ENCODE measurements around the gene KCNH2. TPM values are rescaled to one million over a fixed set of nuclear protein-coding genes. Genes with fewer than 3 reads are reported as not detected.

KCNH2 gene
- total RNA-seq, 4 donors from 2014 or later, result 0.12 to 0.56 (median 0.47) TPM

GRCh38 chr7:150919160-150919559 lies 59.0 kb downstream of the KCNH2 start:
- DNase-seq (ENCODE audit: low spot score), result no peak
- no peak for ATAC-seq (ENCODE audit: low FRiP score)
- TF ChIP-seq CTCF (IDR thresholded peaks at IDR 0.05), result no peak

DNA sequence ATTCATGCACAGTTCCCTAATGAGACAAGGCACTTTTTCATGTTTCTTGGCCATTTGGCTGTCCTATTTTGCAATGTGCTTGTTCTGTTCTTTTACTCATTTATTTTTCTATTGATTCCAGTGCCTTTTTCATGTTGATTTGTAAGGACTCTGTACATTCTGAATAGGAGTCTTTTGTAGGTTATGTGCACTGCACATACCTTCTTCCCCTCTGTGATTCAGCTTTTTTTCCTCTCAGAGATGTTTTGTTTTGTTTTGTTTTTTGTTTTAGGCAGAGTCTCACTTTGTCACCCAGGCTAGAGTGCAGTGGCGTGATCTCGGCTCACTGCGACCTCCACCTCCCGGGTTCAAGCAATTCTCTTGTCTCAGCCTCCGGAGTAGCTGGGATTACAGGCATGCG lies 59.7 kb downstream of the KCNH2 start:
- no peak for TF ChIP-seq CTCF (IDR thresholded peaks at IDR 0.05)
- DNase-seq (ENCODE audit: low spot score) (no peak), ATAC-seq (ENCODE audit: low FRiP score) (no peak)

DNA sequence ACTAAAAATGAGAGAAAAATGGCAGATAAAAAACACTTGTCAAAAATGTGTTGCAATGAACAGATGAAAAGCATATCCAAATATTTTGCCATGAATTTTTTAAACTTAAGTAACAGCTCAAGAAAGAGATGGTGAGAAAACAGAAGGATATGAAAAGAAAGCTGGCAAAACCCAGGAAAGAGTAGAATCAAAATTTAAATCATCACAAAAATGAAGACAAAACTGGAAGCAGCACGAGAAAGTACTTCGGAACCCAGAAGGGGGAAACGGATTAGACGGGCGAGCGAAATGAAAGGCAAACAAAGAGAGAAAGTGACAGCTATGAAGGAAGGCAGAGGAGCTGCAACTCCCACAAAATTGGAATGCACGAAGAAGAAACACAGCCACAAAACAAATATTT lies 60.2 kb downstream of the KCNH2 start:
- no peak for DNase-seq (ENCODE audit: low spot score)
- ATAC-seq (ENCODE audit: low FRiP score), result no peak
- no peak for TF ChIP-seq CTCF (IDR thresholded peaks at IDR 0.05)

DNA sequence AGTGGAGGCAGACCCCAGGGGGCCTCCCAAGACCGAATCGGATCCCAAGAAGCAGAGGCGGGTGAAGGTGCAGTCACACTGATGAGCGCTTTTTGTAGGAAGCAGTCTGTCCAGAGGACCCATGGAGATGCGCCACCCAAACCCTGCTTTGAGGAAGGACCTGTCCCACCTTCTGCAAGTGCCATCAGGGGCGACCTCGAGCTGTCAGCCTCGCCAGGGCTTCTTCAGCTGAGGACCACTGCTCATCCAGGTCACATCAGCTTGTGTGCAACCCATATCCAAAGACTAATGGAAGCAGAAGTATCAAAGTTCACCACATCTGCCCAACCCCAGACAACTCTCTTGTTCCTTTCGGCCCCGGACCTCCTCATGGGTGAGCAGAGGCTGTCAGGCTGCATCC lies 61.5 kb downstream of the KCNH2 start:
- no peak for TF ChIP-seq CTCF (IDR thresholded peaks at IDR 0.05)
- DNase-seq (ENCODE audit: low spot score) (no peak), ATAC-seq (ENCODE audit: low FRiP score) (no peak)

DNA sequence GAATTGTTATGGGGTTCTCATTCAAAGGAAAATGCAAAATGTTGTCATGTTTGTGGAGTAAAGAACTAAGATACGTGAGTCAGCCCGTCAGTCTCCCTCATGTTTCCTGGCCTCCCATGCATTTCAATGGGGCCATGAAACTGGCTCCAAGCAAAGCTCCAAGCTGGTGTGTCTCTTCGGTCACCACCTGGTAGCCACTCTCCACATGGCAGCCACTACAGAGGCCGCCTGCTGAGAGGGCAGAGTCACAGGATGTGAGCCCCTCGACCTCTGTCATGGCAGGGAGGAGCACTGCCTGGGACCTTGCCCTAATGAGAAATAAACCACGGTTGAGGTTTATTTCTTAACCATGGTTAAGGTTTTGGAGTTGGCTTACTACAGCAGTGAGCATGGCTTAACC lies 63.2 kb downstream of the KCNH2 start:
- ATAC-seq (ENCODE audit: low FRiP score), result no peak
- no peak for DNase-seq (ENCODE audit: low spot score)
- TF ChIP-seq CTCF (IDR thresholded peaks at IDR 0.05), result no peak

GRCh38 chr7:150914196-150914595 lies 63.9 kb downstream of the KCNH2 start:
- ATAC-seq (ENCODE audit: low FRiP score) (no peak), DNase-seq (ENCODE audit: low spot score) (no peak)
- TF ChIP-seq CTCF (IDR thresholded peaks at IDR 0.05), result no peak

DNA sequence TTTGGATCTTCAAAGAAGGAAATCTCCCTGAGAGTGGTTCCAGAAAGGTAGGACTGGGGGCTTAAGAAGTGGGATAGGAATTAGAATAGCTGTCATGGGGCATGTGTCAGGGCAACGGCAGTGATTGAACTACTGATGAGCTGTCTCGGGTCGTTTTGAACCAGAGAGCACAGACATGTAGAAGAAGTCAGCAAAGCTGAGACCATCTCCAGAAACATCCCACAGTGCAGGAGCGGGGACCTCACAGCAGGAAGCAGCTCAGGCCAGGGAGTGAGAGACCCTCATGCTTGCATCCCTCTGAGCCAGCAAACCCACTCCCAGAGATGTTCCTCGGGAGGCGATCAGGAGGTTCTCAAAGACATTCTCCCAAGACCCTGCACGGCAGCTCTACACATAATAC lies 65.7 kb downstream of the KCNH2 start:
- DNase-seq (ENCODE audit: low spot score), result no peak
- no peak for TF ChIP-seq CTCF (IDR thresholded peaks at IDR 0.05)
- ATAC-seq (ENCODE audit: low FRiP score), result no peak

Data from omental fat pad (tissue), 4 donors.